Measurements from ENCODE around the gene BMP5.

BMP5 gene

DNA sequence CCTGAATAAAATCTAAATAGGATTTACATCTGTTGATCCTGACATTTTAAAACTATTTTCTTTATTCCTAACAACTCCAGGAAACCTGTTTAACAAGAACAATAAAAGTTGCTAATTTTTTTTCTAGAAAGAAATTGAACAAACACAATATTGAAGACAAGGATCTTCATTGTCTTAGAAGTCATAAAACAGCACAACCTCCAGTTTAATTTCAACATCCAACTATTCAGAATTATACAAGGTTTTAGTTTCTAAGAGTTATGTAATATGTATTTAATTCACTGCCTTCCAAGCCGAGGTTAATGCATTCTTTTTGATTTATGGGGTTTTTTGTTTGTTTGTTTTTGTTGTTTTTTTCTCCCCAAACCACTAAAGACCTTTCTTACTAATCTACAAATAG, 7.2 kb downstream of the BMP5 start:
- H2BK120ac ChIP-seq (ENCODE audit: low read depth, low read length) = no peak overlapping the region
- DNase-seq = no peak
- no peak overlapping the region for H3K27ac ChIP-seq (ENCODE audit: low read length, poor library complexity, severe bottlenecking)
- no CpG with 5 or more reads among the region's 1 CpG for WGBS
- no peak overlapping the region for H3K4me3 ChIP-seq (ENCODE audit: insufficient read depth in 1 of 2, low read depth in 1 of 2, low read length in 2 of 2)
- no peak overlapping the region for H3K4me2 ChIP-seq (ENCODE audit: low read length, poor library complexity, severe bottlenecking)
- H3K23ac ChIP-seq (ENCODE audit: low read length in 2 of 2) = no peak overlapping the region
- H3K4me1 ChIP-seq (ENCODE audit: control insufficient read depth, insufficient read depth, low read depth, low read length) = peaks cover 1% of the 10 kb centered on the region
- H3K9me3 ChIP-seq (ENCODE audit: control insufficient read depth, low read length) = no peaks in the 10 kb centered on the region
- H2AFZ ChIP-seq (ENCODE audit: low read depth, low read length) = no peak overlapping the region
- no peaks in the 10 kb centered on the region for H3K27me3 ChIP-seq (ENCODE audit: control insufficient read depth in 1 of 2, insufficient read depth in 1 of 2, low read length in 2 of 2)
- no peak overlapping the region for H2BK12ac ChIP-seq (ENCODE audit: low read length in 2 of 2)
- H3K4ac ChIP-seq (ENCODE audit: low read depth in 1 of 2, low read length in 2 of 2) = no peak overlapping the region
- H4K91ac ChIP-seq (ENCODE audit: low read length) = no peak overlapping the region
- no peaks in the 10 kb centered on the region for H3K79me1 ChIP-seq (replicated peaks; ENCODE audit: low read length, poor library complexity, severe bottlenecking)
- no peak overlapping the region for H3K9ac ChIP-seq (ENCODE audit: low read length)
- H2AK5ac ChIP-seq (ENCODE audit: low read length, severe bottlenecking) = no peak overlapping the region
- no peak overlapping the region for H2BK5ac ChIP-seq (ENCODE audit: low read depth, low read length, poor library complexity, severe bottlenecking)
- no peak overlapping the region for H3K18ac ChIP-seq (ENCODE audit: low read depth in 1 of 2, low read length in 2 of 2)
- H2BK15ac ChIP-seq (ENCODE audit: low read depth, poor library complexity, severe bottlenecking) = no peak overlapping the region
- no peak overlapping the region for H4K8ac ChIP-seq (ENCODE audit: low read length)
- H3K36me3 ChIP-seq (ENCODE audit: control insufficient read depth in 1 of 2, insufficient read depth in 2 of 2, low read depth in 1 of 2, low read length in 2 of 2) = no peaks in the 10 kb centered on the region
- no peak overlapping the region for H3K14ac ChIP-seq (ENCODE audit: low read length in 2 of 2)

DNA sequence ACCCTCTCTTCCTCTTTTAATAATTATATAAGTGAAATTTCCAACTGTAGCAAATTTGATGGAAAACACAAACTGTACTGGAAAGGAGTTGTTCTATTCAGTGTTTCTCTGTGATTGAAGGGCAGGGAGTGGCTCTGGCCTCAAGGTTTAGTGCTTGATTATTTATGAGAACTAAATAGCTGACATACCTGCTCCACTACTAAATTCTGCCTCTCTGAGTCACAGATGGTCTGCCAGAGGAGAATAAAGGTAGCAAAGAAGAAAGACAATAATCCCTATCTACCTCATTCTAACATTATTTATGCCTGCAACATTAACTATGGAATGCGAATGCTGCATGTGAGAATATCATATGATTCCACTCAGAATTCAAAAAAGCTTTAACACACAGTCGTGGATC, 9.3 kb downstream of the BMP5 start:
- Histone ChIP-seq H3K27ac (ENCODE audit: low read length, poor library complexity, severe bottlenecking) (no peak overlapping the region), H3K4me1 (ENCODE audit: control insufficient read depth, insufficient read depth, low read depth, low read length) (peaks cover 1% of the 10 kb centered on the region)

DNA sequence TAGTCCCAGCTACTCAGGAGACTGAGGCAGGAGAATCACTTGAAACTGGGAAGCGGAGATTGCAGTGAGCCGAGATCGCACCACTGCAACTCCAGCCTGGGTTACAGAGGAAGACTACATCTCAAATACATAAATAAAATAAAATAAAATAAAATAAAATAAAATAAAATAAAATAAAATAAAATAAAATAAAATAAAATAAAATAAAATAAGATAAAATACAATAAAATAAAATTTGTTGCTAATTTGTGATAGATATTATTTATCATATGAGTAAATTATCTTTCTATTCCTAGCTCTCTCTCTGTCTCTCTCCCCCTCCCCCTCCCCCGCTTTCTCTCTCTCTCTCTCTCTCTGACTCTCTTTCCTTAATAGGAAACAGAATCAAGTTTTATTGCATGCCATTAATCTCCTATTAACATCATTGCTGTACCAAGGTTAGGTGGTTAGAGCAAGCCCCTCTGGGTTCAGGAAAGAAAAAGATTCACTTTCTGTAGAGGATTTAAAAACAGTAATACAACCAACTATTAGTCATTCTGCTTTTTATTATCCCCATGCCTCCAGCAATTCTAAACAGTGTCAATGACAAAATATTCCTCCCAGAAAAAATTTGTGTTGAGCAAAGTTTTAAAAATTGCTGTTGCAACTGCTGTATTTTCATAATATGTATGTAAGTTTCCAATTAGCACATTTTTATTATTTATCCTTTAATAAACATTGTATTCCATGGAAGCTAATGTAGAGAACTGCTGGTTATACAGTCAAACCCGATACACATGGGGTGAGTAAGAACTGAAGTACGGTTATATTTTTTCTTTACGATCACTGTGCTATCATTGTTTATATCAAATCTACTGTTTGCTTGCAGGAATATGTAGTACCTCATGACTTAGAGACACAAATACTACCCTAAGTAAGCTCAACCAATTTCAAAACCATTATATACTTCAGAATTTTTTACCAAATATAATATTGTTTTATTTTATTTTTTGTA, 22.1 kb downstream of the BMP5 start:
- Histone ChIP-seq H2AFZ (ENCODE audit: low read depth, low read length) (no peak overlapping the region), H2AK5ac (ENCODE audit: low read length, severe bottlenecking) (no peak overlapping the region), H3K9ac (ENCODE audit: low read length) (no peak overlapping the region), H3K23ac (ENCODE audit: low read length in 2 of 2) (no peak overlapping the region), H3K27me3 (ENCODE audit: control insufficient read depth in 1 of 2, insufficient read depth in 1 of 2, low read length in 2 of 2) (no peaks in the 10 kb centered on the region), H3K9me3 (ENCODE audit: control insufficient read depth, low read length) (no peaks in the 10 kb centered on the region), H4K91ac (ENCODE audit: low read length) (no peak overlapping the region), H2BK120ac (ENCODE audit: low read depth, low read length) (peak overlapping the region; percentile 8), H3K4me3 (ENCODE audit: insufficient read depth in 1 of 2, low read depth in 1 of 2, low read length in 2 of 2) (no peak overlapping the region), H4K8ac (ENCODE audit: low read length) (no peak overlapping the region), H2BK15ac (ENCODE audit: low read depth, poor library complexity, severe bottlenecking) (no peak overlapping the region), H3K4me1 (ENCODE audit: control insufficient read depth, insufficient read depth, low read depth, low read length) (no peaks in the 10 kb centered on the region), H3K36me3 (ENCODE audit: control insufficient read depth in 1 of 2, insufficient read depth in 2 of 2, low read depth in 1 of 2, low read length in 2 of 2) (no peaks in the 10 kb centered on the region), H3K18ac (ENCODE audit: low read depth in 1 of 2, low read length in 2 of 2) (no peak overlapping the region), H3K79me1 (replicated peaks; ENCODE audit: low read length, poor library complexity, severe bottlenecking) (no peaks in the 10 kb centered on the region), H3K14ac (ENCODE audit: low read length in 2 of 2) (no peak overlapping the region), H3K27ac (ENCODE audit: low read length, poor library complexity, severe bottlenecking) (no peak overlapping the region), H2BK5ac (ENCODE audit: low read depth, low read length, poor library complexity, severe bottlenecking) (no peak overlapping the region), H3K4me2 (ENCODE audit: low read length, poor library complexity, severe bottlenecking) (no peak overlapping the region), H3K4ac (ENCODE audit: low read depth in 1 of 2, low read length in 2 of 2) (no peak overlapping the region), H2BK12ac (ENCODE audit: low read length in 2 of 2) (no peak overlapping the region)
- WGBS = 100% methylated on average over 1 of the region's 7 CpGs
- peak; percentile 39 for DNase-seq

More for the DNA sequence above, 9.3 kb downstream of the BMP5 start:
- no peak overlapping the region for H3K18ac ChIP-seq (ENCODE audit: low read depth in 1 of 2, low read length in 2 of 2)
- no peak overlapping the region for H4K8ac ChIP-seq (ENCODE audit: low read length)
- H3K4ac ChIP-seq (ENCODE audit: low read depth in 1 of 2, low read length in 2 of 2) = no peak overlapping the region
- no peak overlapping the region for H2BK120ac ChIP-seq (ENCODE audit: low read depth, low read length)
- no peak overlapping the region for H2BK5ac ChIP-seq (ENCODE audit: low read depth, low read length, poor library complexity, severe bottlenecking)
- H2AFZ ChIP-seq (ENCODE audit: low read depth, low read length) = no peak overlapping the region
- no peak overlapping the region for H2AK5ac ChIP-seq (ENCODE audit: low read length, severe bottlenecking)
- H3K27me3 ChIP-seq (ENCODE audit: control insufficient read depth in 1 of 2, insufficient read depth in 1 of 2, low read length in 2 of 2) = no peaks in the 10 kb centered on the region
- H3K79me1 ChIP-seq (replicated peaks; ENCODE audit: low read length, poor library complexity, severe bottlenecking) = no peaks in the 10 kb centered on the region
- DNase-seq = no peak
- H3K9ac ChIP-seq (ENCODE audit: low read length) = no peak overlapping the region
- no peaks in the 10 kb centered on the region for H3K36me3 ChIP-seq (ENCODE audit: control insufficient read depth in 1 of 2, insufficient read depth in 2 of 2, low read depth in 1 of 2, low read length in 2 of 2)
- no peak overlapping the region for H2BK15ac ChIP-seq (ENCODE audit: low read depth, poor library complexity, severe bottlenecking)
- H3K9me3 ChIP-seq (ENCODE audit: control insufficient read depth, low read length) = no peaks in the 10 kb centered on the region
- no peak overlapping the region for H4K91ac ChIP-seq (ENCODE audit: low read length)
- H3K23ac ChIP-seq (ENCODE audit: low read length in 2 of 2) = no peak overlapping the region
- no peak overlapping the region for H3K14ac ChIP-seq (ENCODE audit: low read length in 2 of 2)
- no peak overlapping the region for H3K4me2 ChIP-seq (ENCODE audit: low read length, poor library complexity, severe bottlenecking)
- no peak overlapping the region for H2BK12ac ChIP-seq (ENCODE audit: low read length in 2 of 2)
- H3K4me3 ChIP-seq (ENCODE audit: insufficient read depth in 1 of 2, low read depth in 1 of 2, low read length in 2 of 2) = no peak overlapping the region
- WGBS = 67% methylated on average over 2 of the region's 2 CpGs

DNA sequence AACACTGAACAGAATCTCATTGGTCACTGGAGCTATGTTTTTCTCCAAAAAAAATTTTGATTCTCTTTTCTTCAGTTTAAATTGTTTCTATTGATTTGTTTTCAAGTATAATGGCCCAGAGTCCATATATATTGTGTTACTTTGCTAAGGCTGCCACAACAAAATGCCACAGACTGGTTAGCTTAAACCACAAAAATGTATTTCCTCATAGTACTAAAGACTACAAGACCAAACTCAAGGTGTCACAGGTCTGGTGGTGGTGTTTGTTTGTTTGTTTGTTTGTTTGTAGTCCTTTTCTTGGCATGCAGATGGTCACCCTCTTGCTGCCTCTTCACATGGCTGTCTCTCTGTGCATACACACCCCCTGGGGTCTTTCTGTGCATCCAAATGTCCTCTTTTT, 34.0 kb downstream of the BMP5 start:
- no peak overlapping the region for H2BK15ac ChIP-seq (ENCODE audit: low read depth, poor library complexity, severe bottlenecking)
- H2BK12ac ChIP-seq (ENCODE audit: low read length in 2 of 2) = no peak overlapping the region
- DNase-seq = peak; percentile 22
- H2BK120ac ChIP-seq (ENCODE audit: low read depth, low read length) = no peak overlapping the region
- H3K18ac ChIP-seq (ENCODE audit: low read depth in 1 of 2, low read length in 2 of 2) = peak overlapping the region in 1 of 2 experiments; percentile 34
- H2AFZ ChIP-seq (ENCODE audit: low read depth, low read length) = no peak overlapping the region
- H4K8ac ChIP-seq (ENCODE audit: low read length) = no peak overlapping the region
- H3K27ac ChIP-seq (ENCODE audit: low read length, poor library complexity, severe bottlenecking) = no peak overlapping the region
- no peak overlapping the region for H4K91ac ChIP-seq (ENCODE audit: low read length)
- H3K14ac ChIP-seq (ENCODE audit: low read length in 2 of 2) = no peak overlapping the region
- H3K27me3 ChIP-seq (ENCODE audit: control insufficient read depth in 1 of 2, insufficient read depth in 1 of 2, low read length in 2 of 2) = no peaks in the 10 kb centered on the region
- no peak overlapping the region for H3K9ac ChIP-seq (ENCODE audit: low read length)
- no peak overlapping the region for H2AK5ac ChIP-seq (ENCODE audit: low read length, severe bottlenecking)
- H3K9me3 ChIP-seq (ENCODE audit: control insufficient read depth, low read length) = no peaks in the 10 kb centered on the region
- H3K36me3 ChIP-seq (ENCODE audit: control insufficient read depth in 1 of 2, insufficient read depth in 2 of 2, low read depth in 1 of 2, low read length in 2 of 2) = no peaks in the 10 kb centered on the region
- H2BK5ac ChIP-seq (ENCODE audit: low read depth, low read length, poor library complexity, severe bottlenecking) = no peak overlapping the region
- H3K4ac ChIP-seq (ENCODE audit: low read depth in 1 of 2, low read length in 2 of 2) = no peak overlapping the region
- H3K4me3 ChIP-seq (ENCODE audit: insufficient read depth in 1 of 2, low read depth in 1 of 2, low read length in 2 of 2) = no peak overlapping the region
- no peak overlapping the region for H3K23ac ChIP-seq (ENCODE audit: low read length in 2 of 2)
- H3K4me1 ChIP-seq (ENCODE audit: control insufficient read depth, insufficient read depth, low read depth, low read length) = no peaks in the 10 kb centered on the region
- H3K4me2 ChIP-seq (ENCODE audit: low read length, poor library complexity, severe bottlenecking) = no peak overlapping the region
- no peaks in the 10 kb centered on the region for H3K79me1 ChIP-seq (replicated peaks; ENCODE audit: low read length, poor library complexity, severe bottlenecking)
